Thyroid gland (tissue), 4 donors: ENCODE results near the gene ATRNL1. TPM values are rescaled to one million over a fixed set of nuclear protein-coding genes. Genes with fewer than 3 reads are reported as not detected.

Experiments used
- DNase-seq, 2 donors: peaks; one replicate each; pipeline ENCODE4 v3.0.0-alpha.2; 2019
- H3K27ac ChIP-seq, 3 donors: fragments of 200-600 bp; sonication (generic); 1 replicate in 2 of 3; 2 replicates in 1 of 3; pipeline ENCODE4 v1.5.1; 2016 to 2019; ENCODE audit warnings: mild to moderate bottlenecking in 1 of 3, moderate library complexity in 1 of 3
- H3K27me3 ChIP-seq: fragments of 200-600 bp; sonication (generic); one replicate; pipeline ENCODE4 v1.5.1; 2019
- H3K36me3 ChIP-seq, 2 donors: fragments of 200-600 bp; sonication (generic); one replicate each; pipeline ENCODE4 v1.5.1; 2016 to 2019
- H3K4me1 ChIP-seq, 2 donors: fragments of 200-600 bp; sonication (generic); one replicate each; pipeline ENCODE4 v1.5.1; 2017 to 2019
- H3K4me3 ChIP-seq, 3 donors: fragments of 200-600 bp; sonication (generic); replicated peaks in 1 of 3; 1 replicate in 2 of 3; 2 replicates in 1 of 3; pipeline ENCODE4 v1.5.1; 2016; ENCODE audit warnings: mild to moderate bottlenecking in 1 of 3
- H3K9me3 ChIP-seq: fragments of 200-600 bp; sonication (generic); one replicate; pipeline ENCODE4 v1.5.1; 2017
- POLR2A ChIP-seq, 2 donors: fragments of 450-650 bp; IDR thresholded peaks; one replicate each; pipeline ENCODE4 v1.6.1; 2017; ENCODE audit warnings: antibody characterized with exemption in 2 of 2, mild to moderate bottlenecking in 2 of 2, moderate library complexity in 1 of 2
- WGBS, 2 donors: methylation state at CpG; one replicate each; pipeline ENCODE4 v1.1.5; 2017; 5-methylcytosine and 5-hydroxymethylcytosine counted together
- intact Hi-C: fragments of 100-400 bp; cut with DNase I; formaldehyde crosslinking; loops from one replicate; pipeline ENCODE4 v1.15.1; 2023
- total RNA-seq, 4 donors: library from RNA; depleted of rRNA; stranded (reverse); fragments of >200 nt; gene quantifications; one replicate each; pipeline ENCODE4 v1.2.3, GENCODE V29; 2016
- TF ChIP-seq, protein P1 (sequence below), 6 experiments: fragments of 200-600 bp in 3 of 6; fragments of 450-650 bp in 3 of 6; sonication (generic) in 3 of 6; IDR thresholded peaks; one replicate each; pipeline ENCODE4 v1.5.1; 2016 to 2019; ENCODE audit warnings: antibody characterized with exemption in 6 of 6, mild to moderate bottlenecking in 2 of 6, inconsistent platforms in 1 of 6, moderate library complexity in 1 of 6

Gene ATRNL1
- total RNA-seq, 4 donors from 2014 or later = 2.3 to 6.3 (median 3.8) TPM

DNA sequence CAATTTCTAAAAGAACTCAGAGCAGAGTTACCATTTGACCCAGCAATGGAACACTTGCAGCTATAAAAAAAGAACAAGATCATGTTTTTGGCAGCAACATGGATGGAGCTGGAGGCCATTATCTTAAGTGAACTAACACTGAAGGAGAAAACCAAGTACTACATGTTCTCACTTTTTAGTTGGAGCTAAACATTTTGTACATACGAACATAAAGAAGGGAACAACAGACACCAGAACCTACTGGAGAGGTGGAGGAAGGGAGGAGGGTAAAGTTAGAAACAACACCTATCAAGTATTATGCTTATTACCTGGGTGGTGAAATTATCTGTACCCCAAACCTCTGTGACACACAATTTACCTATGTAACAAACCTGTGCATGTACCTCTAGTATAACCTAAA is 329.5 kb downstream of the ATRNL1 start:
- no peak for DNase-seq
- H3K9me3 ChIP-seq = no peaks in the 10 kb centered on the region
- intact Hi-C loops = no loop called here
- WGBS, 2 donors = 83 to 89% methylated on average over 1 of the region's 1 CpG
- H3K36me3 ChIP-seq = no peaks in the 10 kb centered on the region
- no peak overlapping the region for H3K27ac ChIP-seq
- H3K27me3 ChIP-seq = no peaks in the 10 kb centered on the region
- TF ChIP-seq POLR2A (IDR thresholded peaks at IDR 0.05) = no peak
- TF ChIP-seq, protein P1, sequence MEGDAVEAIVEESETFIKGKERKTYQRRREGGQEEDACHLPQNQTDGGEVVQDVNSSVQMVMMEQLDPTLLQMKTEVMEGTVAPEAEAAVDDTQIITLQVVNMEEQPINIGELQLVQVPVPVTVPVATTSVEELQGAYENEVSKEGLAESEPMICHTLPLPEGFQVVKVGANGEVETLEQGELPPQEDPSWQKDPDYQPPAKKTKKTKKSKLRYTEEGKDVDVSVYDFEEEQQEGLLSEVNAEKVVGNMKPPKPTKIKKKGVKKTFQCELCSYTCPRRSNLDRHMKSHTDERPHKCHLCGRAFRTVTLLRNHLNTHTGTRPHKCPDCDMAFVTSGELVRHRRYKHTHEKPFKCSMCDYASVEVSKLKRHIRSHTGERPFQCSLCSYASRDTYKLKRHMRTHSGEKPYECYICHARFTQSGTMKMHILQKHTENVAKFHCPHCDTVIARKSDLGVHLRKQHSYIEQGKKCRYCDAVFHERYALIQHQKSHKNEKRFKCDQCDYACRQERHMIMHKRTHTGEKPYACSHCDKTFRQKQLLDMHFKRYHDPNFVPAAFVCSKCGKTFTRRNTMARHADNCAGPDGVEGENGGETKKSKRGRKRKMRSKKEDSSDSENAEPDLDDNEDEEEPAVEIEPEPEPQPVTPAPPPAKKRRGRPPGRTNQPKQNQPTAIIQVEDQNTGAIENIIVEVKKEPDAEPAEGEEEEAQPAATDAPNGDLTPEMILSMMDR (IDR thresholded peaks at IDR 0.05) = no peak
- H3K4me1 ChIP-seq = no peaks in the 10 kb centered on the region
- H3K4me3 ChIP-seq = no peak overlapping the region

GRCh38 chr10:115427611-115428010 is 334.4 kb downstream of the ATRNL1 start:
- Histone ChIP-seq H3K27ac (no peak overlapping the region), H3K4me3 (no peak overlapping the region), H3K4me1 (no peaks in the 10 kb centered on the region), H3K27me3 (no peaks in the 10 kb centered on the region), H3K9me3 (no peaks in the 10 kb centered on the region), H3K36me3 (no peaks in the 10 kb centered on the region)
- intact Hi-C loops = no loop called here
- 61 to 92% methylated on average over 2 of the region's 2 CpGs for WGBS, 2 donors
- TF ChIP-seq, protein P1 (IDR thresholded peaks at IDR 0.05) = no peak
- TF ChIP-seq POLR2A (IDR thresholded peaks at IDR 0.05) = no peak
- DNase-seq = no peak

- Histone ChIP-seq H3K27ac (no peak overlapping the region), H3K27me3 (no peaks in the 10 kb centered on the region), H3K4me3 (no peak overlapping the region), H3K4me1 (no peaks in the 10 kb centered on the region), H3K9me3 (no peaks in the 10 kb centered on the region), H3K36me3 (no peaks in the 10 kb centered on the region)
- WGBS, 2 donors = 18 to 21% methylated on average over 4 of the region's 4 CpGs
- no peak for TF ChIP-seq POLR2A (IDR thresholded peaks at IDR 0.05)
- TF ChIP-seq, protein P1 (IDR thresholded peaks at IDR 0.05) = no peak
- no peak for DNase-seq
- intact Hi-C loops = no loop called here
Observed at GRCh38 chr10:115432188-115432819, 339.1 kb downstream of the ATRNL1 start.

DNA sequence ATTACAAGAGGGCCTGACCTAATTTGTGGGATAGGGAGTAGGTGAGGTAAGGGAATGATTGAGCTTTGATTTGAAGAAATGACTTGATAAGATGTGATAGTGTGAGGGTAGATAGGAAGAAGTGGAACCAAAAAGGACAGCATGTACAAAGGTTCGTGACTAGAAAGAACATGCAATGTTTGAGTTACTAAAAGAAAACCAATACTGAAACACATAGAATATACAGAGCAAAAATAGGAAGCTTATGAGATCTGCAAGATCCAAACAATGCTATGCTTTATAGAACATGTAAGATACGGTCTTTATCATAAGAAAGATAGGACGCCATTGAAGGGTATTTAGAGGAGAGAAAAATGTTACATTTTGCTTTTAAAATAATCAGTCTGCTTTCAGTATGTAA is 343.8 kb downstream of the ATRNL1 start:
- intact Hi-C loops = no loop called here
- Histone ChIP-seq H3K4me3 (no peak overlapping the region), H3K27ac (no peak overlapping the region), H3K36me3 (no peaks in the 10 kb centered on the region), H3K9me3 (no peaks in the 10 kb centered on the region), H3K4me1 (no peaks in the 10 kb centered on the region), H3K27me3 (no peaks in the 10 kb centered on the region)
- TF ChIP-seq POLR2A (IDR thresholded peaks at IDR 0.05) = no peak
- TF ChIP-seq, protein P1 (IDR thresholded peaks at IDR 0.05) = no peak
- 82 to 85% methylated on average over 3 of the region's 3 CpGs for WGBS, 2 donors
- DNase-seq = no peak

GRCh38 chr10:115441907-115442545 is 348.9 kb downstream of the ATRNL1 start:
- Histone ChIP-seq H3K27me3 (no peaks in the 10 kb centered on the region), H3K27ac (no peak overlapping the region), H3K36me3 (no peaks in the 10 kb centered on the region), H3K4me1 (no peaks in the 10 kb centered on the region), H3K4me3 (no peak overlapping the region), H3K9me3 (no peaks in the 10 kb centered on the region)
- WGBS, 2 donors = 80 to 82% methylated on average over 2 of the region's 2 CpGs
- intact Hi-C loops = no loop called here
- no peak for DNase-seq
- TF ChIP-seq, protein P1 (IDR thresholded peaks at IDR 0.05) = no peak
- no peak for TF ChIP-seq POLR2A (IDR thresholded peaks at IDR 0.05)
